ENCODE data around the gene FKBP1B. TPM values are rescaled to one million over a fixed set of nuclear protein-coding genes. Genes with fewer than 3 reads are reported as not detected.
"Not testable (repeated sequence)": the region's sequence is repeated elsewhere in the genome, so short reads cannot be mapped to it uniquely, and the experiment has no call there.

FKBP1B gene
- polyA plus RNA-seq, 2 of the 4 experiments (the other 2 are of a cell fraction): 8.5 to 16.1 TPM

DNA sequence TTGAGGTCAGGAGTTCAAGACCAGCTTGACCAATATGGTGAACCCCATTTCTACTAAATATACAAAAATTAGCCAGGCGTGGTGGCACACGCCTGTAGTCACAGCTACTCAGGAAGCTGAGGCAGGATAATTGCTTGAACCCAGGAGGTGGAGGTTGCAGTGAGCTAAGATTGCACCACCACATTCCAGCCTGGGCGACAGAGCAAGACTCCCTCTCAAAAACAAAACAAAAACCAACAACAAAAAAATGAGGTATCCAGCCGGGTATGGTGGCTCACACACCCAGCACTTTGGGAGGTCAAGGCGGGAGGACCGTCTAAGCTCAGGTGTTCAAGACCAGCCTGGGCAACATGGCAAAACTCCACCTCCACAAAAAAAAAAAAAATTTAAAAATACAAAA, 34.6 kb upstream of the FKBP1B start:
- ChIA-PET POLR2A (interaction anchor here (1.3 to 2.2 kb wide), 4 partner anchors 33 to 88 kb away, joined by 3 to 19 read pairs (median 8); partner anchors contain the start of genes ATAD2B, SF3B6 and WDCP), CTCF (interaction anchor here (1.0 to 1.7 kb wide), 5 partner anchors 9 to 88 kb away, joined by 3 to 7 read pairs (median 4); partner anchors contain the start of gene ATAD2B)
- peak overlapping the region; percentile 78 for H3K4me2 ChIP-seq
- not testable (repeated sequence) for ATAC-seq, H3K9me3 ChIP-seq, FAIRE-seq
- H3K27ac ChIP-seq: peak overlapping the region; percentile 88 to 89
- TF ChIP-seq CEBPB (IDR thresholded peaks at IDR 0.05) (peak in 1 of 2 experiments; percentile 79; a peak in 2 of 4 replicates), CHD4 (IDR thresholded peaks at IDR 0.05; ENCODE audit: borderline replicate concordance) (0 out of 2 replicates have a peak, but pooled peaks have one; percentile 49)
- peaks cover 61% of the 10 kb centered on the region for H3K4me1 ChIP-seq
- H3K4me3 ChIP-seq: peak overlapping the region; percentile 12; the same call in 1 of the 3 replicates
- WGBS (ENCODE audit: missing lambda C conversion rate): 31% methylated on average over 6 of the region's 6 CpGs
- DNase-seq (ENCODE audit: low read depth in 1 of 2, low spot score in 1 of 2): peak in 1 of 2 experiments; percentile 39

DNA sequence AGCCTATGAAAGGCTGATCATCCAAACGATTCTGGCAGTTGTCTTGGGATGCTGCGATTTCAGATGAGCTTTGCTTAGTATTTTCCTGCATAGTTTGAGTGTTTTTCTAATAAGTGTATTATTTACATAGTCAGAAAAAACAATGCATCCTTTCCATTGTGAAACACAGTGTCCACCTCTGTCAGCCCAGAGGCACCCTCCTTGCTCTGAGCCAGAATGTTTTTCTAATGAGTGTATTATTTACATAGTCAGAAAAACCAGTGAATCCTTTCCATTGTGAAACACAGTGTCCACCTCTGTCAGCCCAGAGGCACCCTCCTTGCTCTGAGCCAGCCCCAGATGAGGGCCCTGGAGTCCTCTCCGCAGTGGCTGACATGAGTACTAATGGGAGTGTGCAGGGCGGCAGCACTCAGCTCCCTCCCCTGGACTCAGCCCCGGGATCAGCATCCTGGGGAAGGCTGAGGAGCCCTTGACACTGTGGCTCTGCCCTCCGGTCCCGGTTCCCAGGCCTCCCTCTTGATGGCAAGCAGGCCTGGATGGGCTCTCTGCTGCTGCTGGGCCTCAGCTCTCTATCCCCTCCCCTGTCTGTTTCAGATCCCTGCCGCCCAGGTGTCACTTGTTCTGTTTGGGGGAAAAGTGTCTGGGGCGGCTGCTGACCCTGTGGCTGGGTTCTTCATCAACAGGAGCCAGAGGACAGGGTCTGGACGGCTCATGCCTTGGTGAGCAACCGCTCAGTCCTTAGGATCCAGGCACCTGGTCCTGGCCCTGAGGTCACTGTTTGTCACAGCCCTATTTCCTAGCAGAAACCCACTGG, 33.8 kb upstream of the FKBP1B start:
- POLR2A ChIA-PET: interaction anchor here (0.7 to 2.2 kb wide), 6 partner anchors 10 to 89 kb away, joined by 3 to 19 read pairs (median 6); partner anchors contain the start of genes ATAD2B, SF3B6 and WDCP
- ATAC-seq (peak; percentile 91 to 92), FAIRE-seq (peak; percentile 93), DNase-seq (ENCODE audit: low read depth in 1 of 2, low spot score in 1 of 2) (peak; percentile 77 to 95)
- WGBS (ENCODE audit: missing lambda C conversion rate): 17% methylated on average over 8 of the region's 11 CpGs
- Histone ChIP-seq H3K4me2 (peak overlapping the region; percentile 78), H3K9me3 (no peaks in the 10 kb centered on the region), H3K4me3 (peak overlapping the region; percentile 12; the same call in 1 of the 3 replicates), H3K4me1 (peaks cover 64% of the 10 kb centered on the region), H3K27ac (peak overlapping the region; percentile 89 to 94)
- CTCF ChIA-PET: interaction anchor here (0.8 to 1.6 kb wide), 6 partner anchors 12 to 182 kb away, joined by 3 to 7 read pairs (median 3); partner anchors contain the start of gene ATAD2B
- no peak for TF ChIP-seq NR3C1 (IDR thresholded peaks at IDR 0.05)
- TF ChIP-seq ESRRA (IDR thresholded peaks at IDR 0.05; ENCODE audit: borderline replicate concordance, low read length): no peak
- TF ChIP-seq, protein P1, sequence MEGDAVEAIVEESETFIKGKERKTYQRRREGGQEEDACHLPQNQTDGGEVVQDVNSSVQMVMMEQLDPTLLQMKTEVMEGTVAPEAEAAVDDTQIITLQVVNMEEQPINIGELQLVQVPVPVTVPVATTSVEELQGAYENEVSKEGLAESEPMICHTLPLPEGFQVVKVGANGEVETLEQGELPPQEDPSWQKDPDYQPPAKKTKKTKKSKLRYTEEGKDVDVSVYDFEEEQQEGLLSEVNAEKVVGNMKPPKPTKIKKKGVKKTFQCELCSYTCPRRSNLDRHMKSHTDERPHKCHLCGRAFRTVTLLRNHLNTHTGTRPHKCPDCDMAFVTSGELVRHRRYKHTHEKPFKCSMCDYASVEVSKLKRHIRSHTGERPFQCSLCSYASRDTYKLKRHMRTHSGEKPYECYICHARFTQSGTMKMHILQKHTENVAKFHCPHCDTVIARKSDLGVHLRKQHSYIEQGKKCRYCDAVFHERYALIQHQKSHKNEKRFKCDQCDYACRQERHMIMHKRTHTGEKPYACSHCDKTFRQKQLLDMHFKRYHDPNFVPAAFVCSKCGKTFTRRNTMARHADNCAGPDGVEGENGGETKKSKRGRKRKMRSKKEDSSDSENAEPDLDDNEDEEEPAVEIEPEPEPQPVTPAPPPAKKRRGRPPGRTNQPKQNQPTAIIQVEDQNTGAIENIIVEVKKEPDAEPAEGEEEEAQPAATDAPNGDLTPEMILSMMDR (IDR thresholded peaks at IDR 0.05): no peak
- TF ChIP-seq FOXS1 (CRISPR knock-in tag; IDR thresholded peaks at IDR 0.05): 0 out of 2 replicates have a peak, but pooled peaks have one; percentile 1
- TF ChIP-seq RARB (CRISPR knock-in tag; IDR thresholded peaks at IDR 0.05): peak; percentile 43; the same call in 1 of the 2 replicates
- peak; percentile 79; the same call in 1 of the 3 replicates for TF ChIP-seq BCL3 (IDR thresholded peaks at IDR 0.05)
- TF ChIP-seq MYC (IDR thresholded peaks at IDR 0.05; ENCODE audit: borderline replicate concordance, low read length): no peak
- peak; percentile 98 for TF ChIP-seq JUNB (IDR thresholded peaks at IDR 0.05)
- TF ChIP-seq HES2 (IDR thresholded peaks at IDR 0.05): peak; percentile 86
- 0 out of 2 replicates have a peak, but pooled peaks have one; percentile 23 for TF ChIP-seq HOXA7 (CRISPR knock-in tag; IDR thresholded peaks at IDR 0.05)
- no peak for TF ChIP-seq POLR2AphosphoS2 (conservative IDR thresholded peaks at IDR 0.05; ENCODE audit: low read length)
- no peak for TF ChIP-seq CHD2 (IDR thresholded peaks at IDR 0.05; ENCODE audit: low read length, partially characterized antibody)
- TF ChIP-seq EHF (CRISPR knock-in tag; IDR thresholded peaks at IDR 0.05): peak; percentile 66; the same call in 1 of the 2 replicates
- peak; percentile 90 for TF ChIP-seq GATA3 (IDR thresholded peaks at IDR 0.05; ENCODE audit: borderline replicate concordance)
- peak; percentile 43; the same call in 1 of the 2 replicates for TF ChIP-seq HOXB5 (CRISPR knock-in tag; IDR thresholded peaks at IDR 0.05)
- no peak for TF ChIP-seq FOSB (CRISPR knock-in tag; IDR thresholded peaks at IDR 0.05)
- no peak for TF ChIP-seq ZFP36 (IDR thresholded peaks at IDR 0.05; ENCODE audit: borderline replicate concordance, partially characterized antibody)
- no peak for TF ChIP-seq SREBF2 (IDR thresholded peaks at IDR 0.05)
- peak; percentile 58; the same call in 1 of the 2 replicates for TF ChIP-seq ATOH8 (CRISPR knock-in tag; IDR thresholded peaks at IDR 0.05; ENCODE audit: low read depth)
- peak; percentile 87 for TF ChIP-seq MAX (IDR thresholded peaks at IDR 0.05)
- peak; percentile 59; the same call in 1 of the 2 replicates for TF ChIP-seq ZNF302 (CRISPR knock-in tag; IDR thresholded peaks at IDR 0.05)
- peak; percentile 42 to 43; a peak in 4 of 5 replicates for TF ChIP-seq RAD21 (conservative IDR thresholded peaks at IDR 0.05 in 1 of 2, IDR thresholded peaks at IDR 0.05 in 1 of 2)
- TF ChIP-seq, protein P2, sequence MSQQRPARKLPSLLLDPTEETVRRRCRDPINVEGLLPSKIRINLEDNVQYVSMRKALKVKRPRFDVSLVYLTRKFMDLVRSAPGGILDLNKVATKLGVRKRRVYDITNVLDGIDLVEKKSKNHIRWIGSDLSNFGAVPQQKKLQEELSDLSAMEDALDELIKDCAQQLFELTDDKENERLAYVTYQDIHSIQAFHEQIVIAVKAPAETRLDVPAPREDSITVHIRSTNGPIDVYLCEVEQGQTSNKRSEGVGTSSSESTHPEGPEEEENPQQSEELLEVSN (IDR thresholded peaks at IDR 0.05; ENCODE audit: borderline replicate concordance, low read depth): peak; percentile 44; the same call in 1 of the 2 replicates
- TF ChIP-seq PBX3 (IDR thresholded peaks at IDR 0.05): peak; percentile 52; the same call in 1 of the 2 replicates
- TF ChIP-seq JUN (IDR thresholded peaks at IDR 0.05): peak; percentile 93 to 98; a peak in 4 of 5 replicates
- TF ChIP-seq EHMT2 (IDR thresholded peaks at IDR 0.05; ENCODE audit: low read depth): no peak
- TF ChIP-seq HOXB13 (CRISPR knock-in tag; IDR thresholded peaks at IDR 0.05; ENCODE audit: low read depth): peak; percentile 85; the same call in 1 of the 2 replicates

All from A549 (cell line).